Measurements from ENCODE around the gene TBC1D1. TPM values are rescaled to one million over a fixed set of nuclear protein-coding genes. Genes with fewer than 3 reads are reported as not detected.

TBC1D1 gene
- total RNA-seq, 1 experiment from 2014 or later = 56.0 TPM

GRCh38 chr4:38091636-38092035, 200.8 kb downstream of the TBC1D1 start:
- in situ Hi-C loops (cut with HindIII; ENCODE audit: low pct_unique_long_range_greater_than_20kb, low sequenced_read_pairs) = no loop called here
- Histone ChIP-seq H3K4me1 (ENCODE audit: control insufficient read depth, insufficient read depth, low read length) (no peaks in the 10 kb centered on the region), H3K9me3 (ENCODE audit: control insufficient read depth, insufficient read depth, low read depth, low read length) (no peaks in the 10 kb centered on the region), H3K27ac (ENCODE audit: low read length) (no peak overlapping the region), H3K4me3 (ENCODE audit: low read depth in 2 of 2, low read length in 2 of 2) (no peak overlapping the region), H3K27me3 (ENCODE audit: control insufficient read depth, insufficient read depth, low read length) (no peaks in the 10 kb centered on the region), H3K36me3 (ENCODE audit: control insufficient read depth, insufficient read depth, low read length) (no peaks in the 10 kb centered on the region; the same call in 1 of the 2 replicates)
- no peak for DNase-seq (ENCODE audit: low read depth, low spot score)
- POLR2A ChIA-PET = no interaction called here
- ATAC-seq = no peak
- CTCF ChIA-PET = no interaction called here
- no TSS peak for BruUV-seq (replicated peaks)
- intact Hi-C loops (cut with micrococcal nuclease; ENCODE audit: unreplicated experiment) = no loop called here
- TF ChIP-seq REST (IDR thresholded peaks at IDR 0.05; ENCODE audit: insufficient read depth in 1 of 2, low read depth in 2 of 2, low read length in 1 of 2) = no peak
- no peak for TF ChIP-seq POLR2AphosphoS5 (IDR thresholded peaks at IDR 0.05; ENCODE audit: low read depth, low read length)
- no peak for TF ChIP-seq TCF7L2 (IDR thresholded peaks at IDR 0.05; ENCODE audit: low read depth, low read length)
- TF ChIP-seq SIN3A (IDR thresholded peaks at IDR 0.05; ENCODE audit: borderline replicate concordance, insufficient read depth, low read depth, low read length) = no peak
- no peak for TF ChIP-seq CTCF (IDR thresholded peaks at IDR 0.05)

GRCh38 chr4:38092701-38093100, 201.8 kb downstream of the TBC1D1 start:
- intact Hi-C loops (cut with micrococcal nuclease; ENCODE audit: unreplicated experiment) (no loop called here), in situ Hi-C loops (cut with HindIII; ENCODE audit: low pct_unique_long_range_greater_than_20kb, low sequenced_read_pairs) (no loop called here)
- Histone ChIP-seq H3K36me3 (ENCODE audit: control insufficient read depth, insufficient read depth, low read length) (no peaks in the 10 kb centered on the region; the same call in 1 of the 2 replicates), H3K4me1 (ENCODE audit: control insufficient read depth, insufficient read depth, low read length) (no peaks in the 10 kb centered on the region), H3K27me3 (ENCODE audit: control insufficient read depth, insufficient read depth, low read length) (no peaks in the 10 kb centered on the region), H3K27ac (ENCODE audit: low read length) (no peak overlapping the region), H3K9me3 (ENCODE audit: control insufficient read depth, insufficient read depth, low read depth, low read length) (no peaks in the 10 kb centered on the region), H3K4me3 (ENCODE audit: low read depth in 2 of 2, low read length in 2 of 2) (no peak overlapping the region)
- no peak for DNase-seq (ENCODE audit: low read depth, low spot score)
- no peak for TF ChIP-seq REST (IDR thresholded peaks at IDR 0.05; ENCODE audit: insufficient read depth in 1 of 2, low read depth in 2 of 2, low read length in 1 of 2)
- no peak for TF ChIP-seq CTCF (IDR thresholded peaks at IDR 0.05)
- TF ChIP-seq POLR2AphosphoS5 (IDR thresholded peaks at IDR 0.05; ENCODE audit: low read depth, low read length) = no peak
- TF ChIP-seq TCF7L2 (IDR thresholded peaks at IDR 0.05; ENCODE audit: low read depth, low read length) = no peak
- TF ChIP-seq SIN3A (IDR thresholded peaks at IDR 0.05; ENCODE audit: borderline replicate concordance, insufficient read depth, low read depth, low read length) = no peak
- ChIA-PET CTCF (no interaction called here), POLR2A (no interaction called here)
- BruUV-seq (replicated peaks) = no TSS peak
- ATAC-seq = no peak
